Stomach (tissue), 4 donors: ENCODE results near the gene ABHD2.

Experiments
- POLR2A ChIP-seq, 4 donors: fragments of 450-650 bp; IDR thresholded peaks; one replicate each; pipeline ENCODE4 v1.6.1; 2016; ENCODE audit warnings: antibody characterized with exemption in 4 of 4, control low read depth in 2 of 4, mild to moderate bottlenecking in 1 of 4, moderate library complexity in 1 of 4
- POLR2AphosphoS5 ChIP-seq, 3 donors: sonication (generic); formaldehyde crosslinking; IDR thresholded peaks; one replicate each; pipeline ENCODE4 v1.6.1; 2016; ENCODE audit warnings: antibody characterized with exemption in 3 of 3
- TF ChIP-seq, protein P1 (sequence below), 7 experiments: fragments of 450-650 bp in 4 of 7; fragments of 200-600 bp in 3 of 7; sonication (generic) in 3 of 7; IDR thresholded peaks; one replicate each; pipeline ENCODE4 v1.5.1; 2016 to 2019; ENCODE audit warnings: antibody characterized with exemption in 7 of 7, control low read depth in 2 of 7, mild to moderate bottlenecking in 1 of 7

DNA sequence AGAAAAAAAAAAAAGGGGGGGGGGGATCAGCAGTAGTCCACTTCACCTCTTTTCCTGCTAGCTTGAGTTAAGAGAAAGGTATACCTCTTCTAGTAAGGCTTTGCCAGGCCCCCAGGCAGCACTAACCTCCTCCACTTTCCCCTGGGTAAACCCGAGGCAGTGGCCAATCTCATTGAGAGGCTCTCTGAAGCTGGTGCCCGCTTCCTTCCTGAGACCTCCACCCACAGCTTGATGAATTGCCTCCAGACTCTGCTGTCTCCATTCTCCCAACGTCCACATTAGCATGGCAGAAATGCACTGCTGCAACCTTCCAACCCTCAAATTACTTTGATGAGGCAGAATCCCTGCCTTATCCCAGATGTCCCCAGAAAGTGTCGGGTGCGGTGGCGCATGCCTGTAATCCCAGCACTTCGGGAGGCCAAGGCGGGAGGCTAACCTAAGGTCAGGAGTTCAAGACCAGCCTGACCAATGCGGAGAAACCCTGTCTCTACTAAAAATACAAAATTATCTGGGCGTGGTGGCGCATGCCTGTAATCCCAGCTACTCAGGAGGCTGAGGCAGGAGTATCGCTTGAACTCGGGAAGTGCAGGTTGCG, 117.8 kb downstream of the ABHD2 start:
- TF ChIP-seq, protein P1, sequence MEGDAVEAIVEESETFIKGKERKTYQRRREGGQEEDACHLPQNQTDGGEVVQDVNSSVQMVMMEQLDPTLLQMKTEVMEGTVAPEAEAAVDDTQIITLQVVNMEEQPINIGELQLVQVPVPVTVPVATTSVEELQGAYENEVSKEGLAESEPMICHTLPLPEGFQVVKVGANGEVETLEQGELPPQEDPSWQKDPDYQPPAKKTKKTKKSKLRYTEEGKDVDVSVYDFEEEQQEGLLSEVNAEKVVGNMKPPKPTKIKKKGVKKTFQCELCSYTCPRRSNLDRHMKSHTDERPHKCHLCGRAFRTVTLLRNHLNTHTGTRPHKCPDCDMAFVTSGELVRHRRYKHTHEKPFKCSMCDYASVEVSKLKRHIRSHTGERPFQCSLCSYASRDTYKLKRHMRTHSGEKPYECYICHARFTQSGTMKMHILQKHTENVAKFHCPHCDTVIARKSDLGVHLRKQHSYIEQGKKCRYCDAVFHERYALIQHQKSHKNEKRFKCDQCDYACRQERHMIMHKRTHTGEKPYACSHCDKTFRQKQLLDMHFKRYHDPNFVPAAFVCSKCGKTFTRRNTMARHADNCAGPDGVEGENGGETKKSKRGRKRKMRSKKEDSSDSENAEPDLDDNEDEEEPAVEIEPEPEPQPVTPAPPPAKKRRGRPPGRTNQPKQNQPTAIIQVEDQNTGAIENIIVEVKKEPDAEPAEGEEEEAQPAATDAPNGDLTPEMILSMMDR (IDR thresholded peaks at IDR 0.05), result no peak
- no peak for TF ChIP-seq POLR2AphosphoS5 (IDR thresholded peaks at IDR 0.05)
- no peak for TF ChIP-seq POLR2A (IDR thresholded peaks at IDR 0.05)
